Measurements from ENCODE around the gene GNLY. TPM values are rescaled to one million over a fixed set of nuclear protein-coding genes. Genes with fewer than 3 reads are reported as not detected.

Gene GNLY
- total and polyA plus RNA-seq, 2 donors (not counting 3 experiments of a cell fraction or from before 2014, with no cell fraction given) = not detected

DNA sequence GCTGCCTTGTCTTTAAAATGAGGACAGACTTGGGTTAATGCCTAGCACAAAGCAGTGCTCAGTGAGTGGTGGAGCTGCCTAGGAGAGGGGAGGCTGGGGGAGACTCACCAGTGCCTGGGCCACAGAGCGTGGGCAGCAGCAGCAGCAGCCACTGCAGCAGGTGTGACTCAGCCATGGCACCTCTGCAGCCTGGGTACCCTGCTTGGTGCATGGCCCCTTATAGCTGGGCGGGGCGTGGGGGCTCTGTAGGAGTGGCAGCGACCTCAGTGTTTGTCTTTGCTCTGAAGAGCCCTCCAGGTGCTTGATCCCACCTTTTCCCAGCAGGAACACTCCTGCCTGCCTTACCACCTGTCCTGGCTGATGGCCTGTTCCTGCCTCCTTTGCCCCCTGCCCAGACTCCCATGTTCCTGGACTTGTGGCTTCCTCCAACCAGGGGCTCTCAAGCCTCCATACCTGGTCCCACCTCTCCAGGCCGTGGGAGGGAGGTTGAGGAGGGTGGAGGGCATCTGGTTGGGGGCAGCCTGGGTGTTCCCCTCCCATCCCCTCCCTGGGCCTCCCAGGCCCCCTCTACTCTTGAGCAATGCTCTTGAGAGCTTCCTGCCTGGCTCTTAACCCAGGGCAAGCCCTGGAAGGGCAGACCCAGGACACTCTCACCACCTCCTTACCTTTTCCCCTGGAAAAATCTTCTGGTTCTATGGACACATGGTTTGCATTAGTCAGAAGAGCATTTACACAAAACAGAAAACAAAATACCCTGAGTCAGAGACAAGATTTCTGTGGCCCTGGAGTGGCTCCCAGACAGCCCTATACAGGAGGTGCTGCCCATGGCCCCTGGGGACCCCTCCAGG, 25.9 kb upstream of the GNLY start, which contains the start of gene SFTPB:
Gene SFTPB (minus strand): TSS at position 191 of the 848 bp plus-strand sequence. CDS start 16 bp downstream, at position 175.
- intact Hi-C loops (cut with micrococcal nuclease) = no loop called here
- DNase-seq (ENCODE audit: low read depth, low spot score) (no peak), FAIRE-seq (no peak)
- ChIA-PET CTCF (interaction anchor here (0.6 to 1.3 kb wide), 2 partner anchors 11 to 85 kb away, joined by 3 to 4 read pairs; no protein-coding TSS in a partner anchor), POLR2A (no interaction called here)
- Histone ChIP-seq H3K79me2 (ENCODE audit: control insufficient read depth, insufficient read depth, low read length) (no peaks in the 10 kb centered on the region), H3K9me3 (replicated peaks; ENCODE audit: control insufficient read depth, insufficient read depth, low read length) (no peaks in the 10 kb centered on the region), H3K9me1 (replicated peaks; ENCODE audit: control insufficient read depth, extremely low read depth, insufficient read depth, low read length) (no peaks in the 10 kb centered on the region), H3K27ac (ENCODE audit: insufficient read depth, low read depth, low read length) (no peak within 1 kb of the TSS), H4K20me1 (replicated peaks; ENCODE audit: control insufficient read depth, extremely low read depth, insufficient read depth, low read length) (no peaks in the 10 kb centered on the region), H3K4me1 (ENCODE audit: control insufficient read depth, extremely low read depth, insufficient read depth, low read length) (peaks cover 2% of the 10 kb centered on the region), H3K9ac (replicated peaks; ENCODE audit: extremely low read depth, insufficient read depth, low read length) (no peak within 1 kb of the TSS), H3K4me2 (ENCODE audit: insufficient read depth, low read length) (no peak within 1 kb of the TSS), H3K4me3 (replicated peaks in 1 of 3; ENCODE audit: insufficient read depth in 1 of 3, low read depth in 1 of 3, low read length in 3 of 3) (no peak within 1 kb of the TSS), H3K27me3 (ENCODE audit: control insufficient read depth in 2 of 2, insufficient read depth in 2 of 2, low read length in 2 of 2) (no peaks in the 10 kb centered on the region), H2AFZ (ENCODE audit: low read depth, low read length) (no peak within 1 kb of the TSS), H3K36me3 (ENCODE audit: control insufficient read depth in 2 of 2, extremely low read depth in 1 of 2, insufficient read depth in 2 of 2, low read length in 2 of 2) (no peaks in the 10 kb centered on the region)
- no TSS peak for BruUV-seq (replicated peaks)
- TF ChIP-seq GATA2 (IDR thresholded peaks at IDR 0.05; ENCODE audit: insufficient read depth, insufficient read length, low read depth, low read length) = no peak
- TF ChIP-seq FOS (IDR thresholded peaks at IDR 0.05; ENCODE audit: borderline replicate concordance, insufficient read depth, low read length) = no peak
- TF ChIP-seq MYC (IDR thresholded peaks at IDR 0.05; ENCODE audit: low read depth, low read length) = no peak
- TF ChIP-seq, protein P1, sequence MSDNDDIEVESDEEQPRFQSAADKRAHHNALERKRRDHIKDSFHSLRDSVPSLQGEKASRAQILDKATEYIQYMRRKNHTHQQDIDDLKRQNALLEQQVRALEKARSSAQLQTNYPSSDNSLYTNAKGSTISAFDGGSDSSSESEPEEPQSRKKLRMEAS (IDR thresholded peaks at IDR 0.05; ENCODE audit: insufficient read depth, insufficient read length) = no peak
- no peak for TF ChIP-seq JUN (IDR thresholded peaks at IDR 0.05; ENCODE audit: borderline replicate concordance, insufficient read depth, insufficient read length, low read depth)
- TF ChIP-seq, protein P2, sequence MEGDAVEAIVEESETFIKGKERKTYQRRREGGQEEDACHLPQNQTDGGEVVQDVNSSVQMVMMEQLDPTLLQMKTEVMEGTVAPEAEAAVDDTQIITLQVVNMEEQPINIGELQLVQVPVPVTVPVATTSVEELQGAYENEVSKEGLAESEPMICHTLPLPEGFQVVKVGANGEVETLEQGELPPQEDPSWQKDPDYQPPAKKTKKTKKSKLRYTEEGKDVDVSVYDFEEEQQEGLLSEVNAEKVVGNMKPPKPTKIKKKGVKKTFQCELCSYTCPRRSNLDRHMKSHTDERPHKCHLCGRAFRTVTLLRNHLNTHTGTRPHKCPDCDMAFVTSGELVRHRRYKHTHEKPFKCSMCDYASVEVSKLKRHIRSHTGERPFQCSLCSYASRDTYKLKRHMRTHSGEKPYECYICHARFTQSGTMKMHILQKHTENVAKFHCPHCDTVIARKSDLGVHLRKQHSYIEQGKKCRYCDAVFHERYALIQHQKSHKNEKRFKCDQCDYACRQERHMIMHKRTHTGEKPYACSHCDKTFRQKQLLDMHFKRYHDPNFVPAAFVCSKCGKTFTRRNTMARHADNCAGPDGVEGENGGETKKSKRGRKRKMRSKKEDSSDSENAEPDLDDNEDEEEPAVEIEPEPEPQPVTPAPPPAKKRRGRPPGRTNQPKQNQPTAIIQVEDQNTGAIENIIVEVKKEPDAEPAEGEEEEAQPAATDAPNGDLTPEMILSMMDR (IDR thresholded peaks at IDR 0.05; ENCODE audit: extremely low read depth in 1 of 2, insufficient read depth in 1 of 2, low read depth in 1 of 2, low read length in 2 of 2) = no peak
- no peak for TF ChIP-seq POLR2A (IDR thresholded peaks at IDR 0.05; ENCODE audit: low read depth, low read length)
- no peak for TF ChIP-seq POLR2AphosphoS5 (IDR thresholded peaks at IDR 0.05; ENCODE audit: insufficient read depth, low read depth, low read length)
- TF ChIP-seq EZH2 (IDR thresholded peaks at IDR 0.05; ENCODE audit: borderline replicate concordance, low read depth, low read length, severe bottlenecking) = no peak
- dilution Hi-C loops (cut with MboI; ENCODE audit: extremely low pct_ligation_motif_present, low sequenced_read_pairs) = no loop called here

All from endothelial cell of umbilical vein (primary cell).